Right cardiac atrium (tissue), 5 donors: ENCODE measurements around the gene ADORA1. TPM values are rescaled to one million over a fixed set of nuclear protein-coding genes. Genes with fewer than 3 reads are reported as not detected.

ENCODE experiments used
- ATAC-seq, 2 donors: fragments of 200-7000 bp; cut with Tn5 transposase; one replicate each; pipeline versions ENCODE4 v1.8.0 to v1.9.1; 2020; ENCODE audit warnings: moderate library complexity in 2 of 2, mild to moderate bottlenecking in 1 of 2
- DNase-seq, 3 donors: peaks; one replicate each; pipeline ENCODE4 v3.0.0-alpha.2; 2020
- H3K27ac ChIP-seq: one replicate; pipeline ENCODE4 v1.5.1; 2013; ENCODE audit warnings: mild to moderate bottlenecking, low read length, control low read depth, moderate library complexity
- H3K27me3 ChIP-seq: one replicate; pipeline ENCODE4 v1.6.1; 2013; ENCODE audit not compliant: control insufficient read depth, insufficient read depth
- H3K4me1 ChIP-seq: one replicate; pipeline ENCODE4 v1.6.1; 2013; ENCODE audit warnings: low read length; ENCODE audit not compliant: control insufficient read depth, insufficient read depth
- H3K4me3 ChIP-seq: one replicate; pipeline ENCODE4 v1.5.1; 2013; ENCODE audit warnings: low read length, control low read depth
- H3K9me3 ChIP-seq: one replicate; pipeline ENCODE4 v1.6.1; 2013; ENCODE audit warnings: low read length; ENCODE audit not compliant: control insufficient read depth
- WGBS: extraction: QIAGEN DNeasy Blood & Tissue Kit; methylation state at CpG from one replicate; pipeline ENCODE4 v1.1.7; 2013; 5-methylcytosine and 5-hydroxymethylcytosine counted together
- intact Hi-C, 4 donors: fragments of 100-400 bp; cut with DNase I; formaldehyde crosslinking; loops; one replicate each; pipeline versions ENCODE4 v1.11.0 to v1.14.0; 2022 to 2023
- polyA plus RNA-seq: library from polyadenylated mRNA; stranded (reverse); fragments of 200-250 nt; gene quantifications from one replicate; pipeline ENCODE4 v1.2.3, GENCODE V29; 2013
- total RNA-seq, 4 donors: library from RNA; stranded (reverse); fragmentation: NEBNext Ultra II Directional; extraction: Animal tissue kit (Norgen Biotek cat#: 25700); gene quantifications; one replicate each; pipeline ENCODE4 v1.2.1, GENCODE V29; 2021
- donor health status: healthy with polysubstance abuse.
- donor health status: DM: no; HTN: yes; CAD: no.
- donor health status: DM: no; HTN: no; CAD: no.
- donor health status: DM: no; HTN: yes; CAD: no; lungs with severe emphysema.
- donor health status: DM: yes; HTN: yes; CAD: no.

Gene ADORA1
- total and polyA plus RNA-seq, 5 donors: 14.8 to 32.9 (median 23.5) TPM

DNA sequence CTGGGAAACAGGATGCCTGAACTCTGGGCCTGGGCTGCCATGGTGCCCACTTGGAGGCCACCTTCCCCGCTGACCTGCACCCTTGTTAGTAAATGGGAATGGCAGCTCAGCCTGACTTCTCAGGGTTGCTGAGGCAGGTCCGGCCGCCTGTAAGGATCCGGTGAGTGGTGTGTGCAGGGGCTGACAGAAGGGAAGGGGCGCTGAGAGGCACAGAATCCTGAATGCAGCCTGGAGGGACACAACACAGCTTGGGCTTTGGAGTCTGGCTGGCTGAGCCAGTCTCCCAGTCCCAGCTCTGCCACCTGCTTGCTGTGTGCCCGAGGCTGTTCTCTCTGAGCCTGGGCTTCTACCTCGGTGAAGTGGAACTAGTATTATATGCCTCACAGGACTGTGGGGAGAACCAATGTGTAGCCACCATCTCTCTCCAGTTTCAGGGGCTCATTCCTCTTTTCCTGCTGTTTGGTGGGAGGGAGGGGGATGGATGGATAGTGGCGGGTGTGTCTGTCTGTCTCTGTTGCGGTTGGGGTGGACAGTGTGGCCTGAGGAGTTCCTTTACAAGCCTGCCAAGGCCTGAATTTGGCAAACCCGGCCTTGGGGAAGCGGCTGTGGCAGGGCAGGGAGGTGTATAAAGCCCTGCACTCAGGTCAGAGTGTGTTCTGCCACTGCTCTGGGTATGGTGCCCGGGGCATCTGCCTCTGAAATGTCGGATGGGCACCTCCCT, 18.0 kb downstream of the ADORA1 start:
- DNase-seq: peak in 1 of 3 donors; percentile 25
- WGBS: 89% methylated on average over 13 of the region's 13 CpGs
- Histone ChIP-seq H3K4me1 (peaks cover 7% of the 10 kb centered on the region), H3K9me3 (no peaks in the 10 kb centered on the region), H3K27me3 (no peaks in the 10 kb centered on the region), H3K4me3 (no peak overlapping the region), H3K27ac (no peak overlapping the region)
- ATAC-seq: no peak
- intact Hi-C loops: no loop called here

DNA sequence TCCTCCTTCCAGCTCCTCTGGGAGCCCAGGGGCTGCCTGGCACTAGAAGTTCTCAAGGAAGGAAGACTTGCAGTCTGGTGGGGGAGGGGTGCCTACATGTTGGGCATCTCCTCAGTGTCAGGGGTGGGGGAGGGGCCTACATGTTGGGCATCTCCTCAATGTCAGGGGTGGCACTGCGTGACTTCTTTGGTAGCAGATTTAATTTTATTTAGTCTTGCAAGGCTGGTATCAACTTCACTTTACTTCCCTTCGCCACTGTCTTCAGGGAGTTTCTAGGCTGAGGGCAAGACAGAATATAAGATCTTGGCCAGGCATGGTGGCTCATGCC, 18.5 kb downstream of the ADORA1 start:
- peaks cover 5% of the 10 kb centered on the region for H3K4me1 ChIP-seq
- no peak overlapping the region for H3K27ac ChIP-seq
- 98% methylated on average over 2 of the region's 2 CpGs for WGBS
- no peak overlapping the region for H3K4me3 ChIP-seq
- H3K27me3 ChIP-seq: no peaks in the 10 kb centered on the region
- DNase-seq (peak in 1 of 3 donors; percentile 51), ATAC-seq (no peak)
- H3K9me3 ChIP-seq: no peaks in the 10 kb centered on the region
- intact Hi-C loops: no loop called here

DNA sequence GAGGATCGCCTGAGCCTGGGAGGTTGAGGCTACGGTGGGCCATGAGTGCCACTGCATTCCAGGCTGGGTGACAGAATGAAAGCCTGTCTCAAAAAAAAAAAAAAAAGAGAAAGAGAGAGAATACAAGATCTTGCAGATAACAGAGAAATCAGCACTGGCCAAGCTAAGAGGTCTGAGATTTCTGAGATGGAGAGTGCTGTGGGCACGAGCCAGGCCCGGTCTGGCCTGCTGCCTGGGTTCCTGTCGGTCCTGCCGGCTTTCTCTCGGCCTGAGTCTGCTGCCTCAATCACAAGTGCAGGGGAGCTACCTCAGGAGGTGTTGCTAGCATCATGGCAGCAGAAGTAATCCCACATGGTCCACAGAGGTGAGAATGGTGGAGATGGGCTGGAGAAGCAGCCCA, 19.0 kb downstream of the ADORA1 start:
- H3K9me3 ChIP-seq: no peaks in the 10 kb centered on the region
- H3K4me3 ChIP-seq: no peak overlapping the region
- H3K4me1 ChIP-seq: peaks cover 6% of the 10 kb centered on the region
- intact Hi-C loops: no loop called here
- ATAC-seq (no peak), DNase-seq (peak in 1 of 3 donors; percentile 32)
- H3K27ac ChIP-seq: no peak overlapping the region
- H3K27me3 ChIP-seq: no peaks in the 10 kb centered on the region
- WGBS: 61% methylated on average over 7 of the region's 7 CpGs

DNA sequence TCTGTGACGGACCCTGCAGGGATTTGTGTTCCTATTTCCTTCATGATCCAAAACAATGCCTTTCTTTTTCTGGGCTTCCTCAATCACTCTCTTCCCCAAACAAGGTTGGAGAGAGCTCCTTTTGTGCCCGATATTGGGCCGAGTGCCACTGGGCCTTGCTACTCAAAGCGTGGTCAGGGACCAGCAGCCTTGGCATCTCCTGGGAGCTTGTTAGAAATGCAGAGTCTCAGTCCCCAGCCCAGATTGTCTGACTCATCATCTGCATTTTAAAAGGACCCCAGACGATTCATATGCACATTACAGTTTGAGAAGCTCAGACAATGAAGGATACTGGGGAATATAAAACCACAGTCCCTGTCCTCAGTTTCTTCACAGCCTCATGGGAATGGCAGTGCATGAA, 19.9 kb downstream of the ADORA1 start:
- 83% methylated on average over 5 of the region's 5 CpGs for WGBS
- Histone ChIP-seq H3K4me3 (no peak overlapping the region), H3K27ac (no peak overlapping the region), H3K27me3 (no peaks in the 10 kb centered on the region), H3K9me3 (no peaks in the 10 kb centered on the region), H3K4me1 (peaks cover 6% of the 10 kb centered on the region)
- ATAC-seq (no peak), DNase-seq (no peak)
- intact Hi-C loops: no loop called here

DNA sequence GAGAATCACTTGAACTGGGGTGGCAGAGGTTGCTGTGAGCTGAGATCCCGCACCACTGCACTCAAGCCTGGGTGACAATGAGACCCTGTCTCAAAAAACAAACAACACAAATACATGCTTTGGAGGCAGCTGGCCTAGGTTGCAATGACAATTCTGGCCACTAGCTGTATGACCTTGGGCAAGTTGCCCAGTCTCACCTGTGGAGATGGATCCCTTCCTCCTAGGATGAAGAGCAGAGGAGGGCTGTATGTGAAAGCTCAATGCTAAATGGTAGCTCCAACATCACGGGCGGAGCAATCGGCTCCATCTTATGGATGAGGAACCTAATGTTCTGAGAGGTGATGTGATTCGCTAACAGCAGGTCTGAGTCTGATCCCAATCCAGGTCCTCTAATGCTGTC, 20.6 kb downstream of the ADORA1 start:
- Histone ChIP-seq H3K4me1 (peaks cover 6% of the 10 kb centered on the region), H3K27ac (no peak overlapping the region), H3K27me3 (no peaks in the 10 kb centered on the region), H3K9me3 (no peaks in the 10 kb centered on the region), H3K4me3 (no peak overlapping the region)
- ATAC-seq (no peak), DNase-seq (no peak)
- intact Hi-C loops: no loop called here
- 96% methylated on average over 5 of the region's 5 CpGs for WGBS

DNA sequence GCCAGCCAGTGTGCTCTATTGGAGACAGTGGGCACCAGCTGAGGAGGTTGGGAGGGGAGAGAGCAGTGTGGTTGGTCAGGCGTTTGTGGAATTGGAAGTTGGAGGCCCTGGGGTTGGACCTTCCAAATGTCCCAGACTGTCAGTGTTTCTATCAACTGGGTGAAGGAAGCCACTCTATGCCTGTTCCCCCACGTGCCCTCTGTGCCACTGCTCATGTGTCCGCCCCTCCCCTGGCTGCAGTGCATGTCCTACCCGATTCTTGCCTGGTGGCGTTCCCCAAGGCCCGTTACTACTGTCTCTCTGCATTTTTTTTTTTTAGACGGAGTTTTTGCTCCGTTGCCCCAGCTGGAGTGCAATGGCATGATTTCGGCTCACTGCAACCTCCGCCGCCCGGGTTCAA, 21.1 kb downstream of the ADORA1 start:
- intact Hi-C loops: no loop called here
- ATAC-seq: no peak
- 77% methylated on average over 12 of the region's 12 CpGs for WGBS
- H3K27me3 ChIP-seq: no peaks in the 10 kb centered on the region
- H3K4me1 ChIP-seq: peaks cover 6% of the 10 kb centered on the region
- no peak overlapping the region for H3K4me3 ChIP-seq
- H3K9me3 ChIP-seq: no peaks in the 10 kb centered on the region
- H3K27ac ChIP-seq: no peak overlapping the region
- DNase-seq: peak in 1 of 3 donors; percentile 40

DNA sequence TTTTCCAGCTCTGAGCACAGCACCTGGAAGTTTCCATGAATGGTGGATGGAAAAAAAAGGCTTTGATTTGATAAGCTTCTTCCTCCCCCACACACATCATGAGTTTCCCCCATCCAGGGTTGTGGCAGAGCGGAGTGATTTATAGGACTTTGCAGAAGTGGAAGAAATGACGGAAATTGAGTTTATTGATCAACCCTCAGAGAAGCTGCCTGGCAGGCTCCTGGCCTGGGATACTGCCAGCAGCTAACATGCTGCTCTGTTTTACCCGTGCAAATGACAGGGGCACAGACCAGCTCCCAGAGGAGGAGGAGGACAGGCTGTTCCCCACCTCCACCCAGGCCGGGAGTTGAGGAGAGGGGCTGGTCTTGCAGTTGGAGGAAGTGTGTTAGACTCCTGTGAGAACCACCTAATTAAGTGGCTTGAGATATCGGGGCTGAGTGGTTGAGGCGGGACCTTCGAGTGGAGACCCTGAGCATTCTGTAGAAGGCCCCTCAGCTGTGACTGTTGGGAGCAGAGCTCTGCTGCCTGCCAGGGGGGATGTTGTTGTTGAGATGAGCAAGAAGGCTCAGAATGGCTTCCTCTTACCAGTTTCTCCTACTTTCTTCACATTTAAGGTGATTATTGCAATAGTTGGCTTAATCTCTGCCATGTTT, 21.8 kb downstream of the ADORA1 start:
- Histone ChIP-seq H3K9me3 (no peaks in the 10 kb centered on the region), H3K27me3 (no peaks in the 10 kb centered on the region), H3K27ac (no peak overlapping the region), H3K4me3 (no peak overlapping the region), H3K4me1 (peaks cover 10% of the 10 kb centered on the region)
- 71% methylated on average over 7 of the region's 7 CpGs for WGBS
- ATAC-seq (no peak), DNase-seq (peak in 1 of 3 donors; percentile 19)
- intact Hi-C loops: no loop called here

DNA sequence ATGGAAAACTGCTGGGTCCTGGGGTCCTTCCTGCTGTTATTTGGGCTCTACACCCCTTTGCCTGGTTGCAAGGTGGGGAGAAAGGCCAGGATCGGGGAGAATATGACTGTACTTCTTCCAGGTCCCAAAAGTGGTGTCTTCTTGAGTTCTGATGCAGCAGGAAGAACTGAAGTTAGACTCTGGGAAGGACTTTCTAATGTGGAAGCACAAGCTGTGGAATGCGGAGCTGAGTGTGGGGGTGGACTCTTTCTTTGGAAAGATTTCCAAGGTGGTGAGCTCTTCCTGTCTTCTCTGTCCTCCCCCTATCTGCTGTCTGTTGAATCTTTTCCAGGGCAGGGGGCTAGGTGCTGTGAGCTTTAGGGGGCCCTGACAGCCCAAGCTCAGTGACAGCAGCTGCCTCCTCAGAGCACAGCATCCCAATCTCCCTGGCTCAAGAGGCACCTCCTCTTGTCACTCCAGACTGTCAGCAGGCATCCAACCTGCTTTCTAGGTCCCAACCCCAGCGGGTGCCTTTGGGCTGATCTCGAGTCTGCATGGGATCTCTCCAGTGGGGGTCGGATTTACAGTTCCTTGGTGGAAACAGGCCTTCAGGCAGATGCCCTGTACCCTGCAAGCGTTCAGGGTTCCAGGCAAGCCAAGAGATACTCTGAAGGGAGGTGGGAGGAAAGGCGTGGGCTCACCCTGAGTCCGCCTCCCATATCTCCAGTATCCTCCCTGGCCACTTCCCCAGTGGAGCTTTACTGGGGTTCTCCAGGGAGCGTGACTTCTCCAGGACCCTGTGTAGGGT, 23.2 kb downstream of the ADORA1 start:
- Histone ChIP-seq H3K4me3 (no peak overlapping the region), H3K4me1 (peaks cover 12% of the 10 kb centered on the region), H3K27ac (no peak overlapping the region), H3K9me3 (no peaks in the 10 kb centered on the region), H3K27me3 (no peaks in the 10 kb centered on the region)
- ATAC-seq (no peak), DNase-seq (peak in 1 of 3 donors; percentile 6)
- intact Hi-C loops: no loop called here
- 61% methylated on average over 9 of the region's 9 CpGs for WGBS

DNA sequence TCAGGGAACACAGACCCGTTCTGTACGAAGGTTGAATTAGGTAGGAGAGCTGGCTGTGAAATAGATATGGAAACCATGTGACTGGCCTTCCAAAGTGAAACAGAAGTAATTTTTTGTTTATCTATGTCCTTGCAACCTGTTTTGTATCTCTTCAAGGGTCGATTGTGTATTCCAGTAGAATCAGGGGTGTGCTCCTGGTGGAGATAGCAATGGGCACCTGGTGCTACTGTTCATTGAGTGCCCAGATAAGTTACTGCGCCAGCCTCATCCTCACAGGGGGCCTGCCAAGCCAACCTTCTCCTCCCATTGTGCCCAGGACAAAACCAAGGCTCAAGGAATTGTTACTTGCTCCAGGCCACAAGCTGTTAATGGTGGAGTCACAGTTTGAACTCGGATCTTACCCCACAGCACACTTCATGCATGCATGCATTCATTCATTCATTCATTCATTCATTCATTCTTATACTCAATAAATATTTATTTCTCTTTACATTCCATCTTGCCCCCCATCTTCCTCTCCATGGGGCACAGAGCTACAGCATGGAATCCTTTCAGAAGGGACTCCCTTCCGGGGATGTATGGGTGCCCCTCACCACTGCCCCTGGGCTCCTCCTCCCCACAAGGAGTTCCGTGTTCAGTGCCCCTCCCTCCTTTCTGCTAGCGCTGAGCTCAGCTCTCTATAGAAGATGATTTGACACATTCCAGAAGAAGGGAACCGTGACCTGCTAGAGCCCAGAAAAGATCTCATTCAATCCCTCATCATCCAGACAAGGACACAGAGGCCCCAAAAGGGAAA, 24.0 kb downstream of the ADORA1 start:
- Histone ChIP-seq H3K27ac (no peak overlapping the region), H3K27me3 (no peaks in the 10 kb centered on the region), H3K9me3 (no peaks in the 10 kb centered on the region), H3K4me1 (peaks cover 12% of the 10 kb centered on the region), H3K4me3 (no peak overlapping the region)
- 54% methylated on average over 9 of the region's 9 CpGs for WGBS
- intact Hi-C loops: no loop called here
- no peak for DNase-seq
- ATAC-seq: no peak

DNA sequence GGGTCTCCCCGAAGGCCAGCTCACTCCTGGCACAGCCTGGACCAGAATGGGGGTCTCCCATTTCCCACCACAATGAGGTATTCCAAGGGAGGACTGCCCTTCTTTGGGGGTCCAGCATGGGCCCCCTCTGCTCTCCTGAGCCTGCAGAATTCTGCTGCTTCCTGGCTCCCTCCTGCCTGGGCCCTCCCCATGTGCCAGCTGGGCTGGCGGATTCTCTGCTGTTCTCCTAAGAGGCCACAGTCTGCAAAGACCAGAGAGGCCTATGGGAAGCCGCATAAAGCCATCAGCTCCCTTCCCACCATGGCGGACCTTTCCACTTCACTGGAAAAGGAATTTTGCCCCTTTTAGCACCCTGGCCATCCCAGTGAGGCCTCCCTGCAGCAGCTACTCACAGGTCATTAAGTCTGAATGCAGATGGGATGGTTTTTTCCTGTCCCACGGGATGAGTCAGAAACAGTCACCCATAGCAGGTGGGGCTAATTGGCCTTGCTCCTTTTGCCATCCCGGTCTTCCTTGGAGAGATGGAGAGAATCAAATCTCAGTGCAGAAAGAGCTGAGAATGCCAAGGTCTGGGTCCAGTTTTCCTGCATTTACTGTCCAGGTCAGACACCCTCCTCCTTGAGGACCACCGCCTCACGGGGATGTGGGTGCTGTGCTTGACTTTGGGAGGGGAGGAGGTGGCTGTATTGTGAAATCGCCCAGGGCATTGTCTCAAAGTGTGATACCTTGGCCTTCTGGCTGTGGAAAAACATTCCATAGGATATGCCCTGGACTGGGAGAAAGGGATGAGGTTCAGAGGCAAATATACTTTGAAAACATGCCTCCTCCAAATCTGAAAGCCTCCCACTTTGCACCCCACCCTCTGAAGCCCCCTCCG, 24.9 kb downstream of the ADORA1 start:
- 73% methylated on average over 10 of the region's 10 CpGs for WGBS

More for the DNA sequence above, 24.9 kb downstream of the ADORA1 start:
- Histone ChIP-seq H3K27ac (no peak overlapping the region), H3K9me3 (no peaks in the 10 kb centered on the region), H3K4me1 (peaks cover 12% of the 10 kb centered on the region), H3K4me3 (no peak overlapping the region), H3K27me3 (no peaks in the 10 kb centered on the region)
- intact Hi-C loops: no loop called here
- ATAC-seq: no peak
- peak in 1 of 3 donors; percentile 12 for DNase-seq
